ENCODE results near the gene JMJD7.

GRCh38 chr15:41856262-41856661 lies 28.4 kb downstream of the JMJD7 start:
- TF ChIP-seq CTCF (IDR thresholded peaks at IDR 0.05), result no peak
- no peak for TF ChIP-seq POLR2A (IDR thresholded peaks at IDR 0.05)

All from thyroid gland (tissue), 4 donors.